ENCODE measurements around the gene ZNF362.

DNA sequence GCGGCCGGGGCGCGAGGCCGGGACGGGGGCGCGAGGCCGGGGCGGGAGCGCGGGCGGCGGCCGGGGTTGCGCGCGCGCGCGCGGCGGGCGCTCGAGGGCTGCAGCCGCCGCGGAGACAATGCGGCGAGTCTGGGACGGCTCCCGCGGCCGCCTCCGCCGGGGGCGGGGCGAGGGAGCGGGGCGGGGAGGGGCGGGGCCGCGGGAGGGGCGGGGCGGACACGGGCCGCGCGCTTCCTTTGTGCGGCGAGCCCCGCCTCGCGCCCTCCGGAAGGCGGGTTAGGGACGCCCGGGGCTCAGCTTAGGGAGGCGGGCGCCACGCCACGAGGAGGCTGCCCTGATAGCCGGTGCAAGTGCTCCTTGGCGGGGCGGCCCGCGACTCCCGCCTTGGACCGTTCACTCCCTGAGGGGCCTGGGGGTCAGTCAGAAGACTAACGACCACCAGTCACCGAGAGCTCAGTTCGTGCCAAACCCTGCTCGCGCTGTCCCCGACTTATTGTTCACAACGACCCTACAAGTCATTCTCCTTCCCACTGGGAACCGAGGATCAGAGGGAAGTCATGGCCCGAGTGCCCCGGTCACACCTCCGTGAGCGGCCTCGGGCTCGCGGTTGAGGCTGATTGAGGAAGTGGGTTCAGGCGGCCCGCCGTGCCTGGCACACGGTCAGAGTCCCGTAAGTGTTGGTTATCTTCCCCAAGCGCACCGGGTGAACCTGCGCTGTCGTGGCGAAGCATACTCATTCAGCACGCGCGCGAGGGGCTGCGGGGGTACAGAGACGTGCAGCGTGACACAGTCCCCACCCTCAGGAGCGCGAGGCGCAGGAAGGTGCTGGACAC, 93.7 kb downstream of the ZNF362 start:
- TF ChIP-seq, protein P1, sequence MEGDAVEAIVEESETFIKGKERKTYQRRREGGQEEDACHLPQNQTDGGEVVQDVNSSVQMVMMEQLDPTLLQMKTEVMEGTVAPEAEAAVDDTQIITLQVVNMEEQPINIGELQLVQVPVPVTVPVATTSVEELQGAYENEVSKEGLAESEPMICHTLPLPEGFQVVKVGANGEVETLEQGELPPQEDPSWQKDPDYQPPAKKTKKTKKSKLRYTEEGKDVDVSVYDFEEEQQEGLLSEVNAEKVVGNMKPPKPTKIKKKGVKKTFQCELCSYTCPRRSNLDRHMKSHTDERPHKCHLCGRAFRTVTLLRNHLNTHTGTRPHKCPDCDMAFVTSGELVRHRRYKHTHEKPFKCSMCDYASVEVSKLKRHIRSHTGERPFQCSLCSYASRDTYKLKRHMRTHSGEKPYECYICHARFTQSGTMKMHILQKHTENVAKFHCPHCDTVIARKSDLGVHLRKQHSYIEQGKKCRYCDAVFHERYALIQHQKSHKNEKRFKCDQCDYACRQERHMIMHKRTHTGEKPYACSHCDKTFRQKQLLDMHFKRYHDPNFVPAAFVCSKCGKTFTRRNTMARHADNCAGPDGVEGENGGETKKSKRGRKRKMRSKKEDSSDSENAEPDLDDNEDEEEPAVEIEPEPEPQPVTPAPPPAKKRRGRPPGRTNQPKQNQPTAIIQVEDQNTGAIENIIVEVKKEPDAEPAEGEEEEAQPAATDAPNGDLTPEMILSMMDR (IDR thresholded peaks at IDR 0.05): no peak
- TF ChIP-seq POLR2A (IDR thresholded peaks at IDR 0.05): peak; percentile 80
